Measurements from ENCODE around the gene FOXP4.
"Not testable (repeated sequence)": the region's sequence is repeated elsewhere in the genome, so short reads cannot be mapped to it uniquely, and the experiment has no call there.

Gene FOXP4

GRCh38 chr6:41602864-41603608 is 56.9 kb downstream of the FOXP4 start:
- DNase-seq, result peak; percentile 92

- no peak for DNase-seq
Measured at GRCh38 chr6:41604006-41604405, 57.8 kb downstream of the FOXP4 start.

- DNase-seq, result no peak
Measured at GRCh38 chr6:41605649-41606048, 59.5 kb downstream of the FOXP4 start.

- no peak for DNase-seq
Measured at GRCh38 chr6:41607036-41607435, 60.9 kb downstream of the FOXP4 start.

- no peak for DNase-seq
Measured at GRCh38 chr6:41607736-41608135, 61.6 kb downstream of the FOXP4 start.

GRCh38 chr6:41608443-41609151 is 62.4 kb downstream of the FOXP4 start:
- DNase-seq, result no peak

- no peak for DNase-seq
Measured at GRCh38 chr6:41614715-41615114, 68.5 kb downstream of the FOXP4 start.

GRCh38 chr6:41615311-41615710 is 69.1 kb downstream of the FOXP4 start:
- DNase-seq, result no peak

GRCh38 chr6:41618598-41618997 is 72.4 kb downstream of the FOXP4 start:
- no peak for DNase-seq

- DNase-seq, result not testable (repeated sequence)
Measured at GRCh38 chr6:41619193-41619592, 73.0 kb downstream of the FOXP4 start.

GRCh38 chr6:41621367-41621766 is 75.2 kb downstream of the FOXP4 start:
- DNase-seq, result no peak

GRCh38 chr6:41621802-41622201 is 75.6 kb downstream of the FOXP4 start:
- DNase-seq, result no peak

- DNase-seq, result peak; percentile 93
Measured at GRCh38 chr6:41622206-41622988, 76.2 kb downstream of the FOXP4 start.

- no peak for DNase-seq
Measured at GRCh38 chr6:41623330-41623729, 77.1 kb downstream of the FOXP4 start.

GRCh38 chr6:41624621-41625380 is 78.6 kb downstream of the FOXP4 start:
- DNase-seq, result no peak

GRCh38 chr6:41625442-41625841 is 79.3 kb downstream of the FOXP4 start:
- peak; percentile 77 for DNase-seq

GRCh38 chr6:41626022-41626421 is 79.8 kb downstream of the FOXP4 start:
- no peak for DNase-seq

GRCh38 chr6:41626917-41627316 is 80.7 kb downstream of the FOXP4 start:
- DNase-seq, result no peak

GRCh38 chr6:41629128-41629527 is 82.9 kb downstream of the FOXP4 start:
- no peak for DNase-seq

GRCh38 chr6:41630069-41630468 is 83.9 kb downstream of the FOXP4 start:
- no peak for DNase-seq

- no peak for DNase-seq
Measured at GRCh38 chr6:41630946-41631345, 84.8 kb downstream of the FOXP4 start.

GRCh38 chr6:41633056-41633634 is 87.0 kb downstream of the FOXP4 start:
- DNase-seq, result no peak

GRCh38 chr6:41634657-41635056 is 88.5 kb downstream of the FOXP4 start:
- peak; percentile 90 for DNase-seq
